Hepatic stellate cell (primary cell): ENCODE results near the gene COPZ1.

Experiments
- DNase-seq: peaks from one replicate; pipeline ENCODE4 v3.0.0; 2011; ENCODE audit warnings: low spot score

Gene COPZ1

DNA sequence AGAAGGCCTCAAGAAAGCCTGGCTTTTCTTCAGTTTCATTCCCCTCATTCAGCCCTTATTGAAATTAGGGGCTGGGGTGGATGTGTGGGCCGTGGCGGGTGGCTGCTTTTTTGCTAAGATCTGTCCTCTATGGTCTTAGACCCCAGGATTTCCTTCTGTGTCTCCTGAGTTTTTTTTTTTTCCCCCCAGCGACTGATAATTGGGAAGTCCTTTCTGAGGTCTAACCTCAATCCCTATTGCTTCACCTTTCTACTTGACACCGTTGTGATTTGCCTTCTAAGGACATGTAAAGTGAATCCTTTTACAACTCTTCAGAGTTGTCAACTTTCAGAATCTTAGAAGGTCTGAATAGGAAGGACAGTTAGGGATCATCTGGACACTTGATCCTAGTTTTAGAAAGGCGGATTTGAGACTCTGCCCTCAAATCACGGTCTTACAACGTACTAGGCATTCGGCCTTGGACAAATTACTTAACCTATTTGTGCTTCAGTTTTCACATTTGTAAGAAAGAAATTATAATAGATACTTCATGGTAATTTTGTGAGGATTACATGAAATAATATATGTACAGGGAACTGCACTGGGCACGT lies 34.9 kb downstream of the COPZ1 start:
- no peak for DNase-seq

DNA sequence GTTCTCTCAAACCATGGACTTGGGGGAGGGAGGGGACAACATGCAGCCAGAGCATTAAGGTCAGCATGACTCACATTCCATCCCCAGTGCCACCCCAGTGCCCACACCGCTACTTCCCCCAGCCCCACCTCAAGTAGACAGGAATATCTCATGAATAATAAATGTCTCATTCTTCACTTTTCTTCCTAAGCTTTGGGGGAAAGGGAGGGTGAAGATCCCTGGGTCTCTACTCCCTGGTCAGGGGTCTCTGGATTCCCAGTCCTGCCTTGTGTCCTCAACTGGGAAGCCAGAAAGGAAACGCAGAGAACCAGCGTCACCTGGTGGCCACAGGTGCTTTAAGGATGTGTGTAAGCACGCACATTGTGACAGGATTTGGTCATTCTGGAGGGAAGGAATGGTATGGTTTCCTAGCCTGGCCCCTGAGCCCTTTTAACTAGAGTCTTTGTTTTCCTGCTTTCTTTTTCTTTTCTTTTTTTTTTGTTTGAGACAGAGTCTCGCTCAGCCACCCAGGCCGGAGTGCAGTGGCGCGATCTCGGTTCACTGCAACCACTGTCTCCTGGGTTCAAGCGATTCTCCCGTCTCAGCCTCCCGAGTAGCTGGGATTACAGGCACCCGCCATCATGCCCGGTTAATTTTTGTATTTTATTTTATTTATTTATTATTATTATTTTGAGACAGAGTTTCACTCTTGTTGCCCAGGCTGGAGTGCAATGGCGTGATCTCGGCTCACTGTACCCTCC lies 36.0 kb downstream of the COPZ1 start:
- peak; percentile 47 for DNase-seq

DNA sequence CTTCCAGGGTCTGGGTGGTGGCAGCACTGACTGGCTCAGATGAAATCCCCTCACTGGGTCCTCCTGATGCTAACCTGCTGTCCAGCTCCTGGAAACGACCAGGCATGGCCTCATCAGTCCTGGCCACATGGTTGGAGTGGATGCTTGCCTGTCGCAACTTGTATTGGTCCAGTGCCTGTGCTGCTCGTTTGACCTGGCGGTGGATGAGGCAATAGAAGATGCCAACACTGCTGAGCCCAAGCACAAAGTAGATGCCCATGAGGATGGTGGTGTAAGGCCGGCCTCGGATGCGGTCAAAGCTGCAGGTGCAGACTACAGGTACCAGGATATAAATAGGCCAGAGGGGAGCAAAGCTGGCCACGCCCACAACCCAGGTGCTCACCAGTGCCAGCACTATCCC lies 38.1 kb downstream of the COPZ1 start:
- DNase-seq: no peak

DNA sequence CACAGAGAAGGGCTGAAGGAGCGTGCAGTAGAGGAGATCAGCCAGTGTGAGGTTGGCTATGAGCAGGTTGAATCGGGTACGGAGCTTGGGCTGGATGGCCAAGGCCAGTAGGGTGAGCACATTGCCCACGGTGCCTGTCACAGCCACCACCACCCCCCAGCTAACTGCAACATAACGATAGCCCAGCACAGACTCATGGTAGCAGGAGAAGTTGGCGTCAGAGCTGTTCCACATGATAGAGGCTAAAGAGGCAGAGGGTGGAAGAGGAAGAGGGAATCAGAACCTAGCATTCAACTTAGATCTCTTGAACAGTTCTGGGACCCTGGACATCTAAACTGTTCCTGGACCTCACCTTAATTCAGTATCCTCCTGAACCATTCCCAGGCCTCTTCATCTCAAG lies 38.7 kb downstream of the COPZ1 start:
- DNase-seq: no peak

DNA sequence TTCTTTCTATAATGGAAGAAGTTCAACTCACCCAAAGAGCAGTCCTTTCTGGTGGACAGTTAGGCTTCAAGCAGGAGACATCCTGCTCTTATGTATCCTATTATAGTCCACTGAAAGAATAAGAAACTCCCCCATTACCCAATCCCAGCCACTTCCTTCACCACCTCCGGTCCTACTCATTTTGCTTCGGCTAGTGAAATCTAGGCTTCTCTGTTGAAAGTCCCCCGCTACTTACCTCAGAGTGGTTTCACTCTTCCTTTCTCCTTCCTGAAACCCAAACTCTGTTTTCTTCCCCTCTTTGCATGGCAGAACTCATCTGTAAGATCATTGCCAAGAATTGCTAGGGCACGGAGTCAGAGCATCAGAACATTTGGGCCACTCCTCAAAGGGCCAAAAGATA lies 39.5 kb downstream of the COPZ1 start, which contains the start of gene GPR84:
Gene GPR84 (minus strand): TSS at position 74 of the 400 bp plus-strand sequence. CDS start 635 bp downstream, outside the sequence.
- DNase-seq: no peak

DNA sequence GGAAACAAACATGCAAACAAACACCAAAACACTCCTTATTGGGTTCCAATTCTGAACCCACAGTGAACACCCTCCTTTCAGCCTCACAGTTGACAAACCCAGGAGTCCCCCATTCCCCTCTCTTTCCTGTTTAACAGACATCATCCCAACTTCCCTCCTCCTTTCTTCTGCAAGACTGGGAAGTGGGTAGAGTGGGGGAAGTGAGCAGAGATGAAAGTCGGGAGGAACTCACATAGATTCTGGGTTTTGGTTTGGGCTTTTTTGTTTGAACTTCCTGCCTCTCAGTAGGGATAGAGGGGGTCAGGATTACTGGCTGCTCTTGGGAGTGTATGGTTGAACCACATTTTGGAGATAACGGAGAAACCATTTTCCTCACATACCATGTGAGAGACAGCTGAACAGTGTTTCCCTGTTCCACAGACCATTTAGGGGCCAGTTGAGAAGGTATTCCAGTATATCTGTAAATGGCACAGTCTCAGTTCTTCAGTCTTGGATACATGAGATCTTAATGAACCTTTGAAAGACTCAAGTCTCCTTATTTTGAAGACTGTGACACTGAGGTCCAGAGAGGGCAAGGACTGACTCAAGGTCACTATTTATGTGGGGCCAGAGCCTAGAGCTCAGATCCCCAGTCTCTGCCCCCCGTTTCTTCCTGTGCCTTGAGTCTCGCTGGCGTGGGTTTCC lies 43.2 kb downstream of the COPZ1 start:
- DNase-seq: no peak

DNA sequence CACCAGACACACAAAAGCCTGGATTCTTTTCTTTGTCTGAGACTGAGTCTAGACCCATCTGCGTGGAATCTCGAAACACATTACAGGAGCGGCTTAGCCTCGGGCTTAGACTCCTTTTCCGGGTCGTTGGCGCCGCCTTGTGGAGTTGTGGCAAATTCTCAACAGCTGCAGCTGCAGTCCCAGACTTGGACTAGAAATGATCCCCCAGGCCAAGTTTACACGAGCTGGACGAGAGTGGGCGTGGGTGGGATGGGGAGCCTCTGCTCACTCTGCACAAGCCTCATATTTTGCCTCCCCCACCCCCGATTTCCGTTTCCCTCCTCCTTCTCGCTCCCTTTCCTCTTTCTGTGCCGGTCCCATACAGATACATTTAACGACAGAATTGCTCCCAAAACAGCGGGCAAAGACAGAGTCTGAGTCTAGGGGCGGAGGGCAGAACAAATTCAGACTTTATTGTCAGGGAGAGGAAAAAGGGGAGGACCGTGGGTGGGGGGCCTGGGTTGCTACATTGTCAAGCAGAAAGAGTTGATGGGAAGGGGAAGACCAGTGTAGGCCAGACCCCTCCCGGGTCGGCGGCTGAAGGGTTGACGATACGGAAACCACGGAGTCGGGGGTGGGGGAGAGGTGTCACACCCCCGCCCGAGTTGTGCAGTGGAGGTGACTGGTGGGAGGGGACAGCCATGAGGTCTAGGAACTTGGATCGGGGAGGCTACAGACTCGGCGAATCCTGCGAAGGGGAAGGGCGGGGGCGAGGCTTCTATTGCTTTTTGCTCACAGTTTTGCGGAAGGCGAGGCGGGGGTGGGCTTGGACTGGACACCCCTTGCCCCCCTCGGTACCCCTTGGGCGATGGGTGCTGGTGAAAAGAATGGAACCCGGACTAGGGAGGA lies 44.0 kb downstream of the COPZ1 start:
- peak; percentile 86 for DNase-seq

DNA sequence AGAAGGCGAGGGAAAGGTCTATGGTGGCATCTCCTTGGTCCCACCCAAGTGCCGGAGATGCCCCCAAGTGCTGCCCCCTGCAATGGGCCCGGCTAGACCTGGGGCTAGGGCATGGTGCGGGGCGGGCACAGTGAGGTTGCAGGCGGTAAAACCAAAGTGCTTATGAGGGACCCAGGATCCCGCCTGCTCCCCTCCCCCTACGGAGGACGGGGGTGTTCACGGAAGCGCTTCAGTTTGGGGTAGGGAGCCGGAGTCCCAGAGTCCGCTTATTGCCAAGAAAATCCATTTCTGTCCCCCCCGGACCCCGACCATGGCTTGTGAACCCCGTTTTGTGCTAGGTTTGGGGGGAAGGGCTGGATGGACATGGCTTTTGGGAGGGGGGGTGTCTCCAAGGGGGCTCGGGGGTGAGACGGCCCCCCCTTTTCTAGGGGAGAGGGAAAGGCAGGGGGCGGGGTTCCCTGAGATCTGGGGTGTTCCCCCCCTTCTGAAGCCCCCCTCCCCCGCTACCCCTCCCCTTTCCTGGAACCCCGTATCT lies 44.7 kb downstream of the COPZ1 start:
- DNase-seq: no peak

DNA sequence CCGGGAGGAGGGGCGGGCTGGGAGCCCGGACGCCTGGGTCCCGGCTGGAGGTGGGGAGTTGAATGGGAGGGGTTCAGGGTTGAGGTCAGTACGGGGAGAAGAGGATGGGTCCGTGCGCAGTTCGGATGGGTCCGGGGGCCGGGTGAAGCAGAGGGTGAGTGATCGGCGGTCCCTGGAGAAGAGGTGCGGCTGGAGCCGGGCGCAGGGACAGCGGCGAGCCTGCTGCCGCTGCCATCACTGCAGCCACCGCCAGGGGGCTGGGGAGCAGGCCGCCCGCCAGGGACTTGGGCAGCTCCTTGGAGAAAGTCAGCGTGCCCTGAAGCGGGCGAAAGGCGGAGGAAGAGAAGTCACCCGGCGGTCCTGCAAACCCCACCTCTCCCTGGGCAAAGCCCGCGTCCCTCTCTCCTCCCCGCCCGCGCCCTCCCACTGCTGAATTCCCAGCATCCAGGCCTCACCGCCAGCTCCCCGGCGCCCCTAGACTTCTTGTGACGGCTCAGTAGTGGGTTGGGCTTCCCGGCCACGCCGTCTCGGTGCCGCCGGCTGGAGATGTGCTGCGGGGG lies 45.3 kb downstream of the COPZ1 start:
- peak; percentile 90 for DNase-seq

DNA sequence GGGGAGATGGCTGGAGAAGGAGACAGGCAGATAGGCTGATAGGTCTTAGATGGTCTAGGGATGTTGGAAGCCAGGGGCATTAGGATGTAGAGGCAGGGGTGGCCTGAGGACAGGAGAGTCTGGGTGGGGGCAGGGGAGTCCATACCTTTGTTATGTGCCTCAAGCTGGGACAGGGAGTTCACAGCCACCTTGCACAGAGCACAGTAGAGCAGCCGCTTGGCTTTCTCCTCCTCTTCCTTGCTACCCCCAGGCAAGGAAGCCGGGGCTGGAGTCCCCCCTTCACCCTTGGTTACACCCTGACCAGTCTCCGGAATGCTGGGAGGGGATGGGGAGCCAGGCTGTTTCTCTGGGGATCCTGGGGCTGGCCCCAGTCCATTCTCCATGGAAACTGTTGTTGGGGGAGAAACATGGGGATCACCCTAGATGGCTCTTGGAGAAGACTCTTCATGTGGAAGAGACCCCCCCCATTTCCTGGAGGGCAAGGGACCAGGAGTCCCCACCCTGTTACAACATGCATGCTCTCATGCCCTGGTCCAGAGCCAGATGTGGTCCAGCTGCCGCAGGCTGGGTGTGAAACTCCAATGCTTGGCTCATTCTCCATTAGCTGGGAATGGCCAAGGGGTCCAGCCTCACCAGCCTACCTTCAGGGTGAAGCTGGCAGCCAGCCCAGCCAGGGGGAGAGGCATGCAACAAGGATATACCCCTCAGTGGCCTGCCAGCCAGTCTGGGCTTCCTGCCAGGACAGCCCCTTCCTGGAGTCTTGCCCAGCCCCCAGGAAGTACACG lies 46.6 kb downstream of the COPZ1 start:
- DNase-seq: no peak

DNA sequence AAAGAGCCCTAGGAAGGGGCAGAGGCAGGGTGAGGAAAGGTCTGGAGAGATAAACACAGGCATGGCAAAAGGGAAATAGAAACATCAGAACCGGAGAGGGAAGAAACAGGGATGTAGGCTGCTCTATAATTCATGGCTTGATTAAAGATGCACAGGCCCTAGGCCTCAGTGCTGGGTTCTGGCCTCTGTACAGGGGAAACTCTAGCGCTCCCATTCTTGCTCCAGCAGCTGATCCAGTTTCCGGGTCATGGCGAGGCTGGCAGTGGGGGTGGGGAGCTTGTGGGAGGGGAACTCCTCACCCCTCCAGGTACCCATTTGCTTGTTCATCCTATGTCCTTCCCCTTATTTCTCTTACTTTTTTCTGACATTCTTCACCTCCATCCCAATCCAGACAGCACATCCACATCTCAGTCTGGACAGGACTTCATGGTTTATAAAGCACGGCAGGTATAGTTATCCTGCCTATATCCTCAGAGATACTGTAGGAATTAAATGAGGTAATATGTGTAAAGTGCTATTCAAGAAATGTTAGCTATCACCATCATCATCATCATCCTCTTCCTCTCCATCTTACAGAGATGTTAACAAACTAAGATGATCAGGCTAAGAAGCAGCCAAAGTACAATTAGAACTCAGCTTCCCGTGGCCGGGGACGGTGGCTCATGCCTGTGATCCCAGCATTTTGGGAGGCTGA lies 47.3 kb downstream of the COPZ1 start:
- no peak for DNase-seq

DNA sequence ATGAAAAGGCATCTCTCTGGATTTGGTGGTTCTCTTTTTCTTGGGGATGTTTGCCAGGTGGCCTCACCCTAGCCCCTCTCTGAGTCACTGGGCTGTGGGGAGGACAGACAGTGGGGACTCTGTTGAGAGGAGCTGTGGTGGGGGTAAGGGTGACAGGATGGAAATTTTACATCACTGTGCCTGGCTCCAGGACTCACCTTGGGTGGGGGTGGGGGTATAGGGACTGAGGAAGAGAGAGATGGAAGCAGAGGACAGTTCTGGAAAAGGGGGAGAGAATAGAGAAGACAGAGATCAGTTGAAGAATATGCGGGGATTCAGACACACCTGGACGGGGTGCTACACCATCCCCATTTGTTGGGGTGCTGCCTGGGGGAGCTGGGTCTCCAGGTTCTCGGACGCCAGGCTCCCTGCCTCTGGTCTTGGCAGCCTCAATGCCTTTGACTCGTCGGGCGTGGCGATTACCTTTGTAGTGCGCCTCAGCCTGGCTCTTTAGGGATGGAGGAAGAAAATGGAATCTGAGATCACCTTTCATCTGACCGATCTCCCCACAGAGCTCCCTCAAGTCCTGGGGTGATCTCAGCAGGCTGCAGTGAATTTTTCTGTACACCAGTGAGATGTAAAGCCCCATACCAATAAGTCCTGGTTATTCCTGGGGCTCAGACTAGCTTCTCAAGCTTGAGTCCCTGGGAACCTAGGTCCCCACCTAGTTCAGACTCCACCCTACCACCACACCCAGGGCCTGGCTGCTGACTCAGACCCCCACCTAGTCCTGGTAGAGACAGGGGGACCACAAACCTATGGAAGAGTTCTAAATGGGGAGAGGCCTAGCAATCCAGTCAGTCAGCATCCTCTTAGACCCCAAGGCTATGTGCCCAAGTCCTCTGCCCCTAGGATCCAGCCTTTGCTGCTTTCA lies 49.0 kb downstream of the COPZ1 start:
- DNase-seq: no peak

DNA sequence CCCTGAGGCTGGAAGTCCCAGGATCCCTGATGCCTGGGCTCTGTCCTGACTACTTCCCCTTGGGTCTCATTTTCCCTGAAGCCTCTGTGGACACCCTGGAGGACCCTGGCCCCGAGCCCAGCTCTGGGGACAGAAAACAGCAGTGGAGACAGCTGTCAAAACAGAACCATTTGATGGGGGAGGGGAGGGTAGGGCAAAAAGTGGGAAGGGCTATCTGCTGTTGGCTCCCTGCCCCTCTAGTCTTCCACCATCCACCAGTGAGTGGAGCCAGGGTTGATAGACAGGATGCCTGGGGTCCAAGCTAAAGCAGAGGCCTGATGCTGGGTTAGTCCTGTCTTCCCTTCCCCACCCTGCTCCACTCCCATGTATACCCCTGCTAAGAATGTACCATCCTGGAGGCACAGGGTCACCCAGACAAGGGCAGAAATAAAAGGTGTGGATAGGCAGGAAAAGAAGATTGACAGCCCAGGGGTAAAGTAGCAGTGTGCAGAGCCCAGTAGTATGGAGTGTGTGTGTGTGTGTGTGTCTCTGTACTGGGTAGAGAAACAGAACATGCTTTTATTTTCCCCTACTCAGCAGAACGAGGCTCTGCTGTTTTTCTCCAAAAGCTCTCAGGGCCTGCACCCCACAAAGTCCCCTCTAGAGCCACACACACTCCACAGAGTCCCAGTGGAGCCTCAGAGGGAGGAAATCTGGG lies 49.8 kb downstream of the COPZ1 start:
- no peak for DNase-seq

DNA sequence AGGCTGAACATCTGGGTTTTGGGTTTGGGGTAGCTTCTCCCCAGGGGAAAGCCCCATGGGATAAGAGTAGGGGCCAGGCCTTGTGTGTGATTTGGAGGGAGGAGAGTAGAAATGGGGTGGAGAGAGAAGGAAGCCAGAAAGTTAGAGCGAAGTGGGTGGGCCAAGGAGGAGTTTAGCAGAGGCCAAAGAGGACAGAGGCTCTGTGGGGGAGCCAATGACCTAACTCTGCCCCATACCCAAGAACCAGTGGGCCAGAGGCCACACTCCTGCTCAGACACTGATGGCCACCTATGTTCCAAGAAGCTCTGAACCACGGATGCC lies 50.3 kb downstream of the COPZ1 start:
- DNase-seq: no peak

DNA sequence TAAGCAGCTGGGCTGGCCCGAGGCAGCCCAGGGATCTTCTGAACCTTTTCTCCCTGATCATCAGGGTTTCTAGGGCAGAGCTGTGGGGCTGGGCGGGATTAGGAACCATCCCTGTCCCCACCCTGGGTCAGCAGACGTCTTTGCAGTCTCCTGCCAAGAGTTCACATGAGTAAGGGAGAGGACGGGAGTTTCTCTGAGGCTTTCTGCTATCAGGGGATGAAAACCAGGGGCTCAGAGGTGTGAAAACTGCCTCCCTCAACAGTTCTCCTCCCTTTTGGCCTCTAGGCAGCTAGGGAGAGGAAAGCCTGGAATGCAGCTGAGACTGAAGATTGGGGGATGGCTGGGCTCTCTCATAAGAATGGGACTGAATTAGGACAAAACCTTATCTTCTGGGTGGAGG lies 51.7 kb downstream of the COPZ1 start:
- no peak for DNase-seq

DNA sequence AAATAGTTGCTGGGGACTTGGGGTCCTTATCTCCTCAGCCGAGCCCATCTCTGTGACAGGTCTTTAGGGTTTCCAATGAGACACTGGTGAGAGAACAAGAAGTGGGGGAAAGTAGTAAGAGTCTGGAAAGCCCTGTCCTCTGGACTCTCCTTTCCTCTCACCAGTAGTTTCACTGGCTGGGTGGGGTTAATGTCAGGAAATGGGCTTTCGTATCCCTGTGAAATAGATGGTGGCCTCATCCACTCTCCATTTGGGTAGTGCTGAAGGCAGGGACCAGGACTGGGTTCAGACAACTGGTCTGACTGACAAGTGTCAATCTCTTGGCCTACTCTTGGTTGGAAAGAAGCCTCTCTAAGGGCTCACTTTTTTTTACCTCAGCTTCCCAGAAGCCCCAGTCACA lies 52.1 kb downstream of the COPZ1 start:
- DNase-seq: no peak

DNA sequence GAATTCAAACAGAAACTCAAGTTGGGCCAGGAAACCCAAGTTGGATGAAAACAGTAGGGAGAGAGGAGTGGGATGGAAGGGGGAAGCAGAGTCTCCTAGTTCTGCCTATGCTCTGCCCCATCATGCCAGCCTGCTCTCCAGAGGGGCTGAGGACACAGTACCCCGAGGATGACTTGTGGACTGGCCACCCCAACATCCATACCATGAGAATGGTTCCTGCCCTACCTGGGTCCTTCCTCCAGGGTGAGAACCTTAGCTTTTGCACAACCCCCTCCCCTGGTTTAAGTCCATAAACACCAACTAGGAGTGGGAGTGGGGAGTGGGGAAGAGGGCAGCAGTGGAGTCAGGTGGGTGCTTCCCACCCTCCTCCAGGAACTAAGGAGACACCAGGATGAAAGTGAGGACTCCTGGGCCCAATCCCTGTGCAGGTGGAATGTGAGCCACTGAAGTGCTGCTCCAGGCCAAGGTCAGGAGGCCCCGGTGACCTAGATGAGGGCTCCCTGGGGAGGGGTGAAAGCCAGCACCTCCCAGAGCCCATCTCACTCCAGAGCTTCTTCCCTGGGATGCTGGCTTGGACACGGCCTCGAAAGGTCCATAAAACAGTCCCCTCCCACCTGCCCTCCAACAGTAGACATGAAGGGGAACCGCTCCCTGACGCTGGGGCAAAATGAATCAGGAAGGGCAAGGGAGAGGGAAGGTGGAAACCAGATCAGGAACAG lies 53.0 kb downstream of the COPZ1 start:
- no peak for DNase-seq

DNA sequence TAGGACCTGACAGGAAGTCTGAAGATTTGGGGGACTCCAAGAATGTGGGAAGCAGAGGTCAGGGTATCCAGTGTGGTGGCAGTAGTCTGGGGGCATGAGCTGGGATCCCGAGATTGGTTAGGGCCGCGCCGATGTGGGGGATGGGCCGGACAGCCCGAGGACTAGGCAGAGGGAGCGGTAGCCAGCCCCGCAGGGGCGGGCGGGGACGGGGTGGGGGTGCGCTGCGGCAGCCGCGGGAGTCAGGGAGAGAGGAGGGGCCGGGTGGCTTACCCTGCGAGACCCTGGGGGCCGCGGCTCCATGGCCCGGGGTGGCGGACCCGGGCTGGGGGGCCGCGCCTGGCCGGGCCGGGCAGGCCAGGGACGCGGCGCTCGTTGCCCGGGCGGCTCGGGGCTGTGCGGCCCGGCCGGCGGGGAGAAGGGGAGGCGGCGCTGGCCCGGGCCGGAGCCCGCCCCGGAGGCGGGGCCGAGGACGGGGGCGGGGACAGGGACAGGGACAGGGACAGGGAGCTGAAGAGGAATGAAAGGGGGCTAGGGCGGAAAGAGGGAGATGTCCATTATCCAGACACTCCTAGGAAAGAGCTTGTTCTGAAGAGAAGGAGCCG lies 54.0 kb downstream of the COPZ1 start:
- peak; percentile 85 for DNase-seq
